MM.1S (cell line): Measurements from ENCODE around the gene TLE5.

Experiments
- EZH2 ChIP-seq: fragments of 300-600 bp; sonication (generic); optimal IDR thresholded peaks from 2 replicates; pipeline ENCODE3; 2017; ENCODE audit warnings: low read depth, mild to moderate bottlenecking, antibody characterized with exemption, low read length, mixed read lengths
- EZH2phosphoT487 ChIP-seq: fragments of 300-600 bp; sonication (generic); IDR thresholded peaks from 2 replicates; pipeline ENCODE4 v1.6.1; 2018; ENCODE audit warnings: antibody characterized with exemption, low read length
- TF ChIP-seq, protein P1 (sequence below): fragments of 300-600 bp; sonication (generic); IDR thresholded peaks from 2 replicates; pipeline ENCODE4 v1.5.1; 2016; ENCODE audit warnings: antibody characterized with exemption, low read length, mixed read lengths

DNA sequence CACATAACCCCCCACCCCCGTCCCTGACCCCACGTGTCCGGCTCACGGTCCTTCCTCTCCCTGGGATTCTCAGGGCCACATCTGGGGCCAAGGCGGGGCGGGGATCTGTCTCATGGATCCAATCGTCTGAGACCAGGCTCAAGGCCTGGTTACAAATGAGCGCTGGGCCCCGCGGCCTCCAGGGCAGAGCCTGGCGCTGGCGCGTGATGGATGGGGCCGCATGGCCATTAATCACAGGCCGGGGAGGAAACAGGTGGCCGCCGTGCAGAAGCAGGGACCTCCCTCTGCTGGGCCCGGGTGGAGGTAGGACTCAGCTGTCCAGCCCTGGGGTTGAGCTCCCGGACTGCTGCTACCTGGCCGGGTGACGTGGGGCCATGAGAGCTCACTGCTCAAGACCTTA lies 5.8 kb upstream of the TLE5 start:
- TF ChIP-seq, protein P1, sequence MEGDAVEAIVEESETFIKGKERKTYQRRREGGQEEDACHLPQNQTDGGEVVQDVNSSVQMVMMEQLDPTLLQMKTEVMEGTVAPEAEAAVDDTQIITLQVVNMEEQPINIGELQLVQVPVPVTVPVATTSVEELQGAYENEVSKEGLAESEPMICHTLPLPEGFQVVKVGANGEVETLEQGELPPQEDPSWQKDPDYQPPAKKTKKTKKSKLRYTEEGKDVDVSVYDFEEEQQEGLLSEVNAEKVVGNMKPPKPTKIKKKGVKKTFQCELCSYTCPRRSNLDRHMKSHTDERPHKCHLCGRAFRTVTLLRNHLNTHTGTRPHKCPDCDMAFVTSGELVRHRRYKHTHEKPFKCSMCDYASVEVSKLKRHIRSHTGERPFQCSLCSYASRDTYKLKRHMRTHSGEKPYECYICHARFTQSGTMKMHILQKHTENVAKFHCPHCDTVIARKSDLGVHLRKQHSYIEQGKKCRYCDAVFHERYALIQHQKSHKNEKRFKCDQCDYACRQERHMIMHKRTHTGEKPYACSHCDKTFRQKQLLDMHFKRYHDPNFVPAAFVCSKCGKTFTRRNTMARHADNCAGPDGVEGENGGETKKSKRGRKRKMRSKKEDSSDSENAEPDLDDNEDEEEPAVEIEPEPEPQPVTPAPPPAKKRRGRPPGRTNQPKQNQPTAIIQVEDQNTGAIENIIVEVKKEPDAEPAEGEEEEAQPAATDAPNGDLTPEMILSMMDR = no peak
- TF ChIP-seq EZH2 (no peak), EZH2phosphoT487 (no peak)
